ENCODE data around the gene TRAM2.

The TRAM2 gene

GRCh38 chr6:52547647-52548352, 29.1 kb downstream of the TRAM2 start:
- no peak for DNase-seq (ENCODE audit: low read depth)

- DNase-seq (ENCODE audit: low read depth): no peak
Observed at GRCh38 chr6:52546678-52547077, 30.2 kb downstream of the TRAM2 start.

- DNase-seq (ENCODE audit: low read depth): no peak
Observed at GRCh38 chr6:52546192-52546591, 30.7 kb downstream of the TRAM2 start.

GRCh38 chr6:52545406-52546119, 31.3 kb downstream of the TRAM2 start:
- DNase-seq (ENCODE audit: low read depth): no peak

- no peak for DNase-seq (ENCODE audit: low read depth)
Observed at GRCh38 chr6:52544602-52545405, 32.1 kb downstream of the TRAM2 start.

- DNase-seq (ENCODE audit: low read depth): no peak
Observed at GRCh38 chr6:52543729-52544601, 32.9 kb downstream of the TRAM2 start.

- DNase-seq (ENCODE audit: low read depth): no peak
Observed at GRCh38 chr6:52543262-52543661, 33.6 kb downstream of the TRAM2 start.

- no peak for DNase-seq (ENCODE audit: low read depth)
Observed at GRCh38 chr6:52541135-52541534, 35.7 kb downstream of the TRAM2 start.

GRCh38 chr6:52540286-52540902, 36.5 kb downstream of the TRAM2 start:
- no peak for DNase-seq (ENCODE audit: low read depth)

- no peak for DNase-seq (ENCODE audit: low read depth)
Observed at GRCh38 chr6:52539607-52540006, 37.3 kb downstream of the TRAM2 start.

- no peak for DNase-seq (ENCODE audit: low read depth)
Observed at GRCh38 chr6:52538901-52539354, 37.9 kb downstream of the TRAM2 start.

- no peak for DNase-seq (ENCODE audit: low read depth)
Observed at GRCh38 chr6:52538252-52538900, 38.5 kb downstream of the TRAM2 start.

- no peak for DNase-seq (ENCODE audit: low read depth)
Observed at GRCh38 chr6:52537001-52537753, 39.7 kb downstream of the TRAM2 start.

GRCh38 chr6:52536424-52536916, 40.4 kb downstream of the TRAM2 start:
- no peak for DNase-seq (ENCODE audit: low read depth)

GRCh38 chr6:52535711-52536423, 41.0 kb downstream of the TRAM2 start:
- DNase-seq (ENCODE audit: low read depth): no peak

GRCh38 chr6:52534966-52535390, 41.9 kb downstream of the TRAM2 start:
- DNase-seq (ENCODE audit: low read depth): no peak

GRCh38 chr6:52534363-52534762, 42.5 kb downstream of the TRAM2 start:
- no peak for DNase-seq (ENCODE audit: low read depth)

- DNase-seq (ENCODE audit: low read depth): no peak
Observed at GRCh38 chr6:52533491-52533890, 43.4 kb downstream of the TRAM2 start.

- DNase-seq (ENCODE audit: low read depth): no peak
Observed at GRCh38 chr6:52532457-52532856, 44.4 kb downstream of the TRAM2 start.
